ENCODE data around the gene DRAM2. TPM values are rescaled to one million over a fixed set of nuclear protein-coding genes. Genes with fewer than 3 reads are reported as not detected.
"Not testable (repeated sequence)": the region's sequence is repeated elsewhere in the genome, so short reads cannot be mapped to it uniquely, and the experiment has no call there.

Gene DRAM2
- total RNA-seq, 1 experiment from 2014 or later, result 26.4 TPM

DNA sequence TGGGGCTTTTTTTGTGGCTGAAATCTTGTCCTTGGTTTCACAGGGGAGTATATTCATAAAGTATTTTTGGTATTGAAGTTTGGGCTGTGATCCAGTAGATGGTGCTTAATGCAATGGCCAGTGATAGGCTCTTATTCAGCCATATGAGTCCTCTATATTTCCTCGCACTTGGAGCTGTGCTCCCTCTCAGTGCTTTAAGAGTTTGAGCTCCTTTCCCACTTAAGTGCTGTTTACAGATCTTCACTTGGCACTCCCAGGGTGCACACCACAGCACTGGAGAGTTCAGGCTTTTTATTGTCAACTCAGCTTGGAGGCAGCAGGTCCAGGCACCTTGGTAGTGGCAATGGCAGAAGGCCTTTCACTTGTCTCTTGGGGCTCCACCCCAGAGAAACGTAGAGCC, 54.9 kb downstream of the DRAM2 start (continued):
- TF ChIP-seq, protein P1, sequence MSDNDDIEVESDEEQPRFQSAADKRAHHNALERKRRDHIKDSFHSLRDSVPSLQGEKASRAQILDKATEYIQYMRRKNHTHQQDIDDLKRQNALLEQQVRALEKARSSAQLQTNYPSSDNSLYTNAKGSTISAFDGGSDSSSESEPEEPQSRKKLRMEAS (IDR thresholded peaks at IDR 0.05), result no peak
- TF ChIP-seq EZH2 (IDR thresholded peaks at IDR 0.05) (no peak), YY1 (IDR thresholded peaks at IDR 0.05; ENCODE audit: extremely low read depth, insufficient replicate concordance, low read depth, low read length) (no peak)

DNA sequence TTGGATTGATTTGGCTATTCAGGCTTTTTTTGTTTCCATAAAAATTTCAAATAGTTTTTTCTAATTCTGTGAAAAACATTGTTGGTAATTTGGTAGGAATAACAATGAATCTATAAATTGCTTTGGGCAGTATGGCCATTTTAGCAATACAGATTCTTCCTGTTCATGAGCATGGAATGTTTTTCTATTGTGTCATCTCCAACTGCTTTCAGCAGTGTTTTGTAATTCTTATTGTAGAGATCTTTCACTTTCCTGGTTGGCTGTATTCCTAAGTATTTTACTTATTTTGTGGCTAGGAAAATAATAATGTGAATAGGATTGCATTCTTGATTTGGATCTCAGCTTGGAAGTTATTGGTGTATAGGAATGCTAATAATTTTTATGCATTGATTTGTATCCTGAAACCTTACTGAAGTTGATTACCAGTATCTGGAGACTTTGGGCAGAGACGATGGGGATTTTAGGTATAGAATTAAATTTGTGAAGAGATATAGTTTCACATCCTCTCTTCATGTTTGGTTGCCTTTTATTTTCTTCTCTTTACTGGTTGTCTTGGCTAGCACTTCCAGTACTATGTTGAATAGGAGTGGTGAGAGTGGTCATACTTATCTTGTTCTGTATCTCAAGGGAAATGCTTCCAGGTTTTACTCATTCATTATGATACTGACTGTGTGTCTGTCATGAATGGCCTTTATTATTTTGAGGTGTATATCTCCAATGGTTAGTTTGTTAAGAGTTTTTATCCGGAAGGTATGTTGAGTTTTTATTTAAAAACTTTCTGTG, 57.3 kb downstream of the DRAM2 start:
- intact Hi-C loops (cut with micrococcal nuclease), result no loop called here
- no peak for ATAC-seq
- Histone ChIP-seq H3K9ac (ENCODE audit: low read length) (no peak overlapping the region), H2AFZ (ENCODE audit: low read depth, low read length, poor library complexity, severe bottlenecking) (no peak overlapping the region), H3K36me3 (ENCODE audit: control insufficient read depth in 1 of 2, insufficient read depth in 2 of 2, low read length in 2 of 2) (no peaks in the 10 kb centered on the region), H3K79me2 (ENCODE audit: insufficient read depth, low read length) (no peaks in the 10 kb centered on the region), H3K9me3 (ENCODE audit: control insufficient read depth in 1 of 2, insufficient read depth in 1 of 2, low read depth in 1 of 2, low read length in 2 of 2) (no peaks in the 10 kb centered on the region), H3K4me3 (replicated peaks in 1 of 2; ENCODE audit: low read depth in 1 of 2, low read length in 2 of 2) (no peak overlapping the region), H3K4me1 (ENCODE audit: control insufficient read depth in 1 of 2, insufficient read depth in 2 of 2, low read length in 2 of 2) (no peaks in the 10 kb centered on the region), H3K27me3 (ENCODE audit: insufficient read depth, low read length) (peaks cover 6% of the 10 kb centered on the region; the same call in 1 of the 2 replicates), H3K9me2 (ENCODE audit: insufficient read depth) (no peaks in the 10 kb centered on the region), H4K20me1 (ENCODE audit: insufficient read depth) (no peaks in the 10 kb centered on the region), H3K27ac (ENCODE audit: low read depth, low read length) (no peak overlapping the region), H3K4me2 (ENCODE audit: low read length) (no peak overlapping the region)
- ChIA-PET POLR2A (no interaction called here), RAD21 (ENCODE audit: low non-redundant PET in 1 of 2, low total read pairs in 2 of 2, uncharacterized antibody in 2 of 2, unreplicated experiment in 2 of 2) (no interaction called here), CTCF (no interaction called here)
- no TSS peak for BruUV-seq (replicated peaks)
- DNase-seq (ENCODE audit: low read depth, low spot score), result no peak
- no peak for TF ChIP-seq ATF3 (IDR thresholded peaks at IDR 0.05)
- TF ChIP-seq ZFX (IDR thresholded peaks at IDR 0.05), result no peak
- TF ChIP-seq ZNF274 (IDR thresholded peaks at IDR 0.05; ENCODE audit: low read depth, low read length), result no peak
- no peak for TF ChIP-seq SP1 (IDR thresholded peaks at IDR 0.05; ENCODE audit: low read depth)
- TF ChIP-seq EZH2phosphoT487 (IDR thresholded peaks at IDR 0.05; ENCODE audit: borderline replicate concordance), result no peak
- TF ChIP-seq CEBPB (IDR thresholded peaks at IDR 0.05; ENCODE audit: low read depth), result no peak
- no peak for TF ChIP-seq RAD21 (IDR thresholded peaks at IDR 0.05; ENCODE audit: low read depth)
- TF ChIP-seq EZH2 (IDR thresholded peaks at IDR 0.05), result no peak
- no peak for TF ChIP-seq ELF1 (IDR thresholded peaks at IDR 0.05; ENCODE audit: borderline replicate concordance, low read depth)
- TF ChIP-seq, protein P1 (IDR thresholded peaks at IDR 0.05), result no peak
- no peak for TF ChIP-seq EGR1 (IDR thresholded peaks at IDR 0.05; ENCODE audit: low read depth)
- no peak for TF ChIP-seq YY1 (IDR thresholded peaks at IDR 0.05; ENCODE audit: extremely low read depth, insufficient replicate concordance, low read depth, low read length)
- no peak for TF ChIP-seq CBX3 (IDR thresholded peaks at IDR 0.05; ENCODE audit: low read depth)
- no peak for TF ChIP-seq SIN3A (IDR thresholded peaks at IDR 0.05; ENCODE audit: low read depth)
- TF ChIP-seq POLR2A (IDR thresholded peaks at IDR 0.05; ENCODE audit: borderline replicate concordance, extremely low read depth, insufficient read depth, insufficient read length), result no peak
- no peak for TF ChIP-seq SRF (IDR thresholded peaks at IDR 0.05; ENCODE audit: low read depth)

DNA sequence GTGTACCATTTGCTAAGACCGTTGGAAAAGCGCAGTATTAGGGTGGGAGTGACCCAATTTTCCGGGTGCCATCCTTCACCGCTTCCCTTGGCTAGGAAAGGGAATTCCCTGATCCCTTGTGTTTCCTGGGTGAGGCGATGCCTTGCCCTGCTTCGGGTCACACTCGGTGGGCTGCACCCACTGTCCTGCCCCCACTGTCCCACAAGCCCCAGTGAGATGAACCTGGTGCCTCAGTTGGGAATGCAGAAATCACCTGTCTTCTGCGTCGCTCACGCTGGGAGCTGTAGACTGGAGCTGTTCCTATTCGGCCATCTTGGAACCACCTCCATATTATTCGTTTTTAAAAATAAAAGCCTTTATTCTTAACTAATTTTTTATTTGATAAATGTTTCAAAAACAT, 60.6 kb downstream of the DRAM2 start:
- RAD21 ChIA-PET (ENCODE audit: low non-redundant PET in 1 of 2, low total read pairs in 2 of 2, uncharacterized antibody in 2 of 2, unreplicated experiment in 2 of 2); H3K4me1 ChIP-seq (ENCODE audit: control insufficient read depth in 1 of 2, insufficient read depth in 2 of 2, low read length in 2 of 2); BruUV-seq (replicated peaks); POLR2A ChIA-PET; H2AFZ ChIP-seq (ENCODE audit: low read depth, low read length, poor library complexity, severe bottlenecking); CTCF ChIA-PET; H3K79me2 ChIP-seq (ENCODE audit: insufficient read depth, low read length); H3K9me3 ChIP-seq (ENCODE audit: control insufficient read depth in 1 of 2, insufficient read depth in 1 of 2, low read depth in 1 of 2, low read length in 2 of 2); H3K4me2 ChIP-seq (ENCODE audit: low read length); H3K27me3 ChIP-seq (ENCODE audit: insufficient read depth, low read length); H3K36me3 ChIP-seq (ENCODE audit: control insufficient read depth in 1 of 2, insufficient read depth in 2 of 2, low read length in 2 of 2); H3K27ac ChIP-seq (ENCODE audit: low read depth, low read length); ATAC-seq; H3K9me2 ChIP-seq (ENCODE audit: insufficient read depth); intact Hi-C loops (cut with micrococcal nuclease); H3K9ac ChIP-seq (ENCODE audit: low read length); DNase-seq (ENCODE audit: low read depth, low spot score); H4K20me1 ChIP-seq (ENCODE audit: insufficient read depth); H3K4me3 ChIP-seq (replicated peaks in 1 of 2; ENCODE audit: low read depth in 1 of 2, low read length in 2 of 2): not testable (repeated sequence)
